HCT116 (cell line): ENCODE data around the gene DPYSL5. TPM values are rescaled to one million over a fixed set of nuclear protein-coding genes. Genes with fewer than 3 reads are reported as not detected.

ENCODE experiments used
- ATAC-seq: fragments of 200-7000 bp; cut with Tn5 transposase; 2 replicates; pipeline ENCODE4 v1.9.1; 2020; ENCODE audit warnings: mild to moderate bottlenecking, moderate library complexity
- BruUV-seq: library from RNA; stranded (reverse); fragments of 400-500 nt; replicated peaks from 2 replicates; lab custom pipeline; 2021; lab: Mats Ljungman, UMichigan
- CTCF ChIA-PET: fragments of 300-600 bp; sonication (Branson Sonifier 250); formaldehyde crosslinking; loops from one replicate; lab custom pipeline; 2021; ENCODE audit warnings: antibody characterized with exemption; lab: Charles Lee
- POLR2A ChIA-PET: fragments of 300-600, 350-600 bp; sonication (Branson Sonifier 250); formaldehyde crosslinking; loops from one replicate; lab custom pipeline; 2021; ENCODE audit warnings: antibody characterized with exemption; lab: Charles Lee
- RAD21 ChIA-PET, 2 experiments: fragments of 300-600 bp; sonication (Branson Sonifier 250); formaldehyde crosslinking; loops; one replicate each; lab custom pipeline; 2023; ENCODE audit warnings: low total read pairs in 2 of 2; ENCODE audit not compliant: uncharacterized antibody in 2 of 2, unreplicated experiment in 2 of 2, low non-redundant PET in 1 of 2; lab: Charles Lee
- DNase-seq: peaks from one replicate; pipeline ENCODE4 v3.0.0-alpha.2; 2010; ENCODE audit warnings: low read depth, low spot score
- H2AFZ ChIP-seq: fragments of 200-600 bp; shearing (Covaris generic), sonication (generic); 2 replicates; pipeline ENCODE4 v1.6.1; 2017; ENCODE audit warnings: low read depth, mixed run types, mixed read lengths, antibody characterized with exemption, low read length; ENCODE audit not compliant: poor library complexity, severe bottlenecking
- H3K27ac ChIP-seq: 2 replicates; pipeline ENCODE4 v1.5.1; 2012; ENCODE audit warnings: low read depth, low read length
- H3K27me3 ChIP-seq: fragments of 200-600 bp; sonication (generic); 2 replicates; pipeline ENCODE4 v1.6.1; 2016; ENCODE audit warnings: mixed run types, low read length, mixed read lengths; ENCODE audit not compliant: insufficient read depth
- H3K36me3 ChIP-seq, 2 experiments: fragments of 200-500 bp in 1 of 2; fragments of 200-600 bp in 1 of 2; sonication (Bioruptor generic) in 1 of 2; sonication (generic) in 1 of 2; 2 replicates each; pipeline versions ENCODE4 v1.5.1 to v1.6.1; 2014 to 2016; ENCODE audit warnings: low read length in 2 of 2, inconsistent platforms in 1 of 2, mixed read lengths in 1 of 2, mixed run types in 1 of 2; ENCODE audit not compliant: insufficient read depth in 2 of 2, control insufficient read depth in 1 of 2
- H3K4me1 ChIP-seq, 2 experiments: fragments of 200-600 bp in 1 of 2; sonication (generic) in 1 of 2; 2 replicates each; pipeline versions ENCODE4 v1.5.1 to v1.6.1; 2012 to 2017; ENCODE audit warnings: low read length in 2 of 2, inconsistent platforms in 1 of 2, mild to moderate bottlenecking in 1 of 2, mixed read lengths in 1 of 2, mixed run types in 1 of 2, moderate library complexity in 1 of 2; ENCODE audit not compliant: insufficient read depth in 2 of 2, control insufficient read depth in 1 of 2
- H3K4me2 ChIP-seq: fragments of 200-600 bp; sonication (generic); 2 replicates; pipeline ENCODE4 v1.6.1; 2017; ENCODE audit warnings: mixed run types, low read length, mixed read lengths
- H3K4me3 ChIP-seq, 2 experiments: fragments of 200-600 bp in 1 of 2; sonication (generic) in 1 of 2; replicated peaks in 1 of 2; 2 replicates each; pipeline ENCODE4 v1.5.1; 2011 to 2016; ENCODE audit warnings: low read length in 2 of 2, control low read depth in 1 of 2, low read depth in 1 of 2, mild to moderate bottlenecking in 1 of 2, mixed read lengths in 1 of 2, mixed run types in 1 of 2
- H3K79me2 ChIP-seq: fragments of 200-600 bp; sonication (generic); 2 replicates; pipeline ENCODE4 v1.6.1; 2017; ENCODE audit warnings: mild to moderate bottlenecking, mixed run types, low read length, moderate library complexity, mixed read lengths; ENCODE audit not compliant: insufficient read depth
- H3K9ac ChIP-seq: fragments of 200-600 bp; sonication (generic); 2 replicates; pipeline ENCODE4 v1.6.1; 2016; ENCODE audit warnings: low read length, mixed read lengths
- H3K9me2 ChIP-seq: fragments of 200-600 bp; sonication (generic), shearing (Covaris generic); 2 replicates; pipeline ENCODE4 v1.6.1; 2017; ENCODE audit warnings: mixed run types, mild to moderate bottlenecking, moderate library complexity; ENCODE audit not compliant: insufficient read depth
- H3K9me3 ChIP-seq, 2 experiments: fragments of 200-500 bp in 1 of 2; fragments of 200-600 bp in 1 of 2; sonication (Bioruptor generic) in 1 of 2; sonication (generic) in 1 of 2; 2 replicates each; pipeline ENCODE4 v1.6.1; 2014 to 2017; ENCODE audit warnings: low read length in 2 of 2, mixed read lengths in 2 of 2, inconsistent platforms in 1 of 2, low read depth in 1 of 2, mild to moderate bottlenecking in 1 of 2, mixed run types in 1 of 2, moderate library complexity in 1 of 2; ENCODE audit not compliant: control insufficient read depth in 1 of 2, insufficient read depth in 1 of 2
- H4K20me1 ChIP-seq: fragments of 200-600 bp; sonication (generic), shearing (Covaris generic); 2 replicates; pipeline ENCODE4 v1.6.1; 2017; ENCODE audit warnings: mixed run types, mild to moderate bottlenecking, moderate library complexity; ENCODE audit not compliant: insufficient read depth
- CEBPB ChIP-seq: IDR thresholded peaks from 2 replicates; pipeline ENCODE4 v1.6.1; 2012; ENCODE audit warnings: low read depth
- RAD21 ChIP-seq: IDR thresholded peaks from 2 replicates; pipeline ENCODE4 v1.6.1; 2012; ENCODE audit warnings: low read depth, mild to moderate bottlenecking
- TCF7L2 ChIP-seq: IDR thresholded peaks from 2 replicates; pipeline ENCODE4 v1.7.0; 2011; ENCODE audit warnings: borderline replicate concordance, inconsistent platforms; ENCODE audit not compliant: insufficient read depth, insufficient read length; ENCODE audit errors: extremely low read depth
- ZNF274 ChIP-seq: fragments of 200-500 bp; sonication (Bioruptor generic); IDR thresholded peaks from 2 replicates; pipeline ENCODE4 v1.6.1; 2014; ENCODE audit warnings: mild to moderate bottlenecking, low read depth, low read length, inconsistent platforms
- intact Hi-C: fragments of 100-400 bp; cut with micrococcal nuclease; formaldehyde crosslinking; loops from 2 replicates; pipeline ENCODE4 v1.10.0; 2022
- total RNA-seq: library from RNA; stranded (reverse); gene quantifications from one replicate; pipeline ENCODE4 v1.2.1, GENCODE V29; 2021; ENCODE audit not compliant: unreplicated experiment

DPYSL5 gene
- total RNA-seq, 1 experiment from 2014 or later: 8.4 TPM

DNA sequence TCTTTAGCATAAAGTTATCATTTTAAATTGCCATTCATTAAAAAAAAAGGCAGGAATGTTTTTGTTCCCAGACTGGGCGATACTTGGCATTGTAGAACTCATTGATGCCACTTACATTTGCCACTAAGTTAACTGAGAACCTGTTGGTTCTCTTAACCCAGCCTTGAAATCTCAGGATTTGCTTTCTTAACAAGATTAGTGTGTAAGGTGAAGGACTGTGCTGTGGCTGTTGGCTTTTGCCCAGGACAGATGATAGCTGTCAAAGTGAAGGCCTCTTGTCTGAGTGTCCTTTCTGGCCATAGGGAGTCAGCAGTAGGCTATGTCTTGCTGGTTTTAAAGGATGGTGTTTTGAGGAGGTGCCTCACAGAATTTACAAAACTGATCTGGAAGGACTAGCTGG, 2.6 kb downstream of the DPYSL5 start:
- no TSS peak for BruUV-seq
- intact Hi-C loops: no loop called here
- no peaks in the 10 kb centered on the region for H4K20me1 ChIP-seq
- no peak overlapping the region for H2AFZ ChIP-seq
- H3K79me2 ChIP-seq: no peaks in the 10 kb centered on the region
- ATAC-seq (no peak), DNase-seq (no peak)
- no peaks in the 10 kb centered on the region for H3K9me2 ChIP-seq
- POLR2A ChIA-PET: no interaction called here
- no peaks in the 10 kb centered on the region for H3K27me3 ChIP-seq
- no peak overlapping the region for H3K4me2 ChIP-seq
- TF ChIP-seq RAD21 (peak; percentile 11; the same call in 1 of the 2 replicates), ZNF274 (no peak)
- TF ChIP-seq, all 23 proteins: peak for 1
- H3K27ac ChIP-seq: no peak overlapping the region
- peaks cover 0 to 22% of the 10 kb centered on the region in 2 experiments; a peak in 3 of 4 replicates for H3K4me1 ChIP-seq
- no peak overlapping the region for H3K9ac ChIP-seq
- no peaks in the 10 kb centered on the region for H3K9me3 ChIP-seq
- no peaks in the 10 kb centered on the region for H3K36me3 ChIP-seq
- no peak overlapping the region for H3K4me3 ChIP-seq
- RAD21 ChIA-PET: no interaction called here
- CTCF ChIA-PET: no interaction called here

DNA sequence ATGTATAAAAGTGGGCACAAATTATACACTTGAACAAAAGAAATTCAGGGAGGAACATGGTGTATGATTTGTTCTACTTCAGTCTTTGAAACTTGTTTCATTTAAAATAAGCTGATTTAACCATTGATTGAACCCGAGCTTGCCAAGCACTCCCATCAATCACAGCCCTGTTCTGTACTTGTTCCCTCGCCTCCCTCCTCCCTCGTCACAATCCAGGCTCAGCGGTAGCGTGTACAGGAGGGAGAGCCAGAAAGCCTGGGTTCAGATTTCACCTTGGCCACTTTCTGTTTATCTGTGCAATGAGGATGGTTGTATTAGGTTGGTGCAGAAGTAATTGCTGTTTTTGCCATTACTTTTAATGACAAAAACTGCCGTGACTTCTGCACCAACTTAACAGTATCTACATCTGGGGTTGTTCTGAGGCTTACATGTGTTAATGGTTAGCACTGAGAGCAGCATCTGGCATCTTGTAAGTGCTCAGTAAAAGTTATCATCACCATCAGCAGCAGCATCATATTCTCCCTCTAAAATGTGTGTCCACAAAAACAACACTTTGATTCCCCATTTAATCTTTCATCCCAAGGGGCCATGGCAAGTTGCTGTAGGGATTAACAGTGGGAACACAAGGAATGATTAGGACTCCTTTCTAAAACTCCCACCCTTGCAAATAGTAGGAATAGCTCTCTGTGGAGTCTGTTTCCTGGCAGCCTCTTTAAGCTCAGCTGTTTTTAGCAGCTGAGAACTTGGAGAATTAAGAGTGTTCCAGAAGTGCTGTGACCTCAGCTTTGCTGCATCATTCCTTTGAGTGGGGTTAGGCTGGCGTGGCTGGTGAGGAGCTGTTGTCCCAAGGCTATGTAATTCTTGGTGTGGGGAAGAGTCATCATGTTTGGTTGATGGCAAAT, 4.7 kb downstream of the DPYSL5 start:
- Histone ChIP-seq H3K4me2 (no peak overlapping the region), H3K79me2 (no peaks in the 10 kb centered on the region), H3K9me3 (no peaks in the 10 kb centered on the region), H3K4me1 (peaks cover 0 to 6% of the 10 kb centered on the region in 2 experiments; a peak in 2 of 4 replicates), H3K36me3 (no peaks in the 10 kb centered on the region), H3K9me2 (no peaks in the 10 kb centered on the region), H4K20me1 (no peaks in the 10 kb centered on the region), H3K27ac (no peak overlapping the region), H3K27me3 (no peaks in the 10 kb centered on the region), H2AFZ (no peak overlapping the region), H3K9ac (no peak overlapping the region), H3K4me3 (no peak overlapping the region)
- POLR2A ChIA-PET: no interaction called here
- intact Hi-C loops: no loop called here
- no peak for ATAC-seq
- RAD21 ChIA-PET: no interaction called here
- DNase-seq: no peak
- CTCF ChIA-PET: interaction anchor here (1.1 kb wide), 1 partner anchor 70 kb away, joined by 3 read pairs; no protein-coding TSS in a partner anchor
- TF ChIP-seq CEBPB (no peak), TCF7L2 (no peak)
- BruUV-seq: no TSS peak
